H1 (cell line): Measurements from ENCODE around the gene CDKL1. TPM values are rescaled to one million over a fixed set of nuclear protein-coding genes. Genes with fewer than 3 reads are reported as not detected.

Experiments
- CTCF ChIA-PET: fragments of 300-600 bp; sonication (Branson Sonifier 250); formaldehyde crosslinking; loops from one replicate; lab custom pipeline; 2021; ENCODE audit not compliant: partially characterized antibody; lab: Charles Lee
- POLR2A ChIA-PET: fragments of 300-600 bp; sonication (Branson Sonifier 250); formaldehyde crosslinking; loops from one replicate; lab custom pipeline; 2021; ENCODE audit warnings: inconsistent platforms; ENCODE audit not compliant: partially characterized antibody; lab: Charles Lee
- DNase-seq, 2 experiments: peaks; one replicate each; pipeline versions ENCODE4 v3.0.0 to v3.0.0-alpha.2; 2010 to 2022; ENCODE audit warnings: low spot score in 2 of 2, low read depth in 1 of 2, mixed read lengths in 1 of 2
- FAIRE-seq: peaks from 2 replicates; lab custom pipeline; 2011; peaks lifted over from hg19 to GRCh38; lab: Jason Lieb, UNC
- H2AFZ ChIP-seq: 2 replicates; pipeline ENCODE4 v1.8.1; 2012; ENCODE audit warnings: low read length, inconsistent platforms
- H2AK5ac ChIP-seq: 2 replicates; pipeline ENCODE4 v1.6.1; 2013; ENCODE audit warnings: low read depth, low read length
- H2BK120ac ChIP-seq: replicated peaks from 2 replicates; pipeline ENCODE3; 2013; ENCODE audit warnings: low read depth, low read length, inconsistent platforms
- H2BK12ac ChIP-seq: 2 replicates; pipeline ENCODE4 v1.6.1; 2013; ENCODE audit warnings: low read depth, low read length
- H2BK15ac ChIP-seq: 2 replicates; pipeline ENCODE4 v1.6.1; 2013; ENCODE audit warnings: low read length
- H2BK20ac ChIP-seq: 2 replicates; pipeline ENCODE4 v1.6.1; 2013; ENCODE audit warnings: low read length
- H2BK5ac ChIP-seq: 2 replicates; pipeline ENCODE4 v1.6.1; 2013; ENCODE audit warnings: low read depth, low read length
- H3K14ac ChIP-seq: 2 replicates; pipeline ENCODE4 v1.6.1; 2013; ENCODE audit warnings: inconsistent platforms; ENCODE audit not compliant: insufficient read length
- H3K18ac ChIP-seq: 2 replicates; pipeline ENCODE4 v1.6.1; 2013; ENCODE audit warnings: low read length; ENCODE audit errors: extremely low read depth
- H3K23ac ChIP-seq: 2 replicates; pipeline ENCODE4 v1.6.1; 2013; ENCODE audit warnings: inconsistent platforms; ENCODE audit not compliant: insufficient read length
- H3K23me2 ChIP-seq: 2 replicates; pipeline ENCODE4 v1.6.1; 2013; ENCODE audit warnings: low read depth, low read length
- H3K27ac ChIP-seq: 2 replicates; pipeline ENCODE4 v1.6.1; 2011; ENCODE audit warnings: low read depth, low read length, inconsistent platforms
- H3K27me3 ChIP-seq, 4 experiments: replicated peaks in 1 of 4; 1 replicate in 1 of 4; 2 replicates in 3 of 4; pipeline versions ENCODE4 v1.6.1 to v1.8.1; 2011 to 2013; ENCODE audit warnings: low read length in 3 of 4, mild to moderate bottlenecking in 3 of 4, inconsistent platforms in 2 of 4, mixed read lengths in 2 of 4, moderate library complexity in 1 of 4; ENCODE audit not compliant: control insufficient read depth in 3 of 4, insufficient read depth in 3 of 4; ENCODE audit errors: extremely low read depth in 1 of 4
- H3K36me3 ChIP-seq, 4 experiments: 2 replicates each; pipeline versions ENCODE4 v1.6.1 to v1.8.1; 2011 to 2013; ENCODE audit warnings: mild to moderate bottlenecking in 4 of 4, low read length in 3 of 4, moderate library complexity in 2 of 4, control low read depth in 1 of 4, inconsistent platforms in 1 of 4; ENCODE audit not compliant: insufficient read depth in 4 of 4, control insufficient read depth in 2 of 4
- H3K4ac ChIP-seq: replicated peaks from 2 replicates; pipeline ENCODE3; 2013; ENCODE audit warnings: low read length, low read depth, mixed read lengths, inconsistent platforms; ENCODE audit not compliant: insufficient read length
- H3K4me1 ChIP-seq, 4 experiments: replicated peaks in 1 of 4; 1 replicate in 1 of 4; 2 replicates in 3 of 4; pipeline versions ENCODE4 v1.6.1 to v1.8.1; 2011 to 2013; ENCODE audit warnings: low read length in 3 of 4, inconsistent platforms in 2 of 4, mixed read lengths in 1 of 4; ENCODE audit not compliant: insufficient read depth in 4 of 4, control insufficient read depth in 3 of 4
- H3K4me2 ChIP-seq, 2 experiments: 2 replicates each; pipeline versions ENCODE4 v1.6.1 to v1.8.1; 2011 to 2013; ENCODE audit warnings: low read depth in 2 of 2, low read length in 2 of 2, control low read depth in 1 of 2, inconsistent platforms in 1 of 2, mild to moderate bottlenecking in 1 of 2; ENCODE audit not compliant: insufficient read depth in 1 of 2
- H3K4me3 ChIP-seq, 4 experiments: fragments of 200-600, 300-600 bp in 1 of 4; sonication (generic), shearing (Covaris generic), sonication (Bioruptor Twin) in 1 of 4; 2 replicates each; pipeline versions ENCODE4 v1.5.1 to v1.8.1; 2011 to 2016; ENCODE audit warnings: low read length in 4 of 4, low read depth in 3 of 4, control low read depth in 2 of 4, inconsistent platforms in 2 of 4, mild to moderate bottlenecking in 2 of 4, mixed read lengths in 1 of 4, moderate library complexity in 1 of 4; ENCODE audit not compliant: insufficient read depth in 2 of 4; ENCODE audit errors: extremely low read depth in 1 of 4
- H3K56ac ChIP-seq: replicated peaks from 2 replicates; pipeline ENCODE3; 2013; ENCODE audit warnings: low read depth, mild to moderate bottlenecking, mixed read lengths, low read length, inconsistent platforms; ENCODE audit not compliant: insufficient read length
- H3K79me1 ChIP-seq: 2 replicates; pipeline ENCODE4 v1.6.1; 2013; ENCODE audit warnings: low read depth, low read length, control low read depth
- H3K79me2 ChIP-seq, 2 experiments: 2 replicates each; pipeline versions ENCODE4 v1.6.1 to v1.8.1; 2012 to 2013; ENCODE audit warnings: low read length in 2 of 2, mild to moderate bottlenecking in 2 of 2, inconsistent platforms in 1 of 2; ENCODE audit not compliant: insufficient read depth in 2 of 2, control insufficient read depth in 1 of 2
- H3K9ac ChIP-seq, 4 experiments: replicated peaks in 1 of 4; 1 replicate in 1 of 4; 2 replicates in 3 of 4; pipeline versions ENCODE4 v1.6.1 to v1.8.1; 2011 to 2013; ENCODE audit warnings: low read depth in 3 of 4, low read length in 3 of 4, control low read depth in 2 of 4, mild to moderate bottlenecking in 2 of 4, moderate library complexity in 2 of 4, inconsistent platforms in 1 of 4; ENCODE audit errors: extremely low read depth in 1 of 4
- H3K9me3 ChIP-seq, 2 experiments: 2 replicates each; pipeline versions ENCODE4 v1.6.1 to v1.8.1; 2012 to 2013; ENCODE audit warnings: mild to moderate bottlenecking in 2 of 2, moderate library complexity in 2 of 2, control low read depth in 1 of 2, inconsistent platforms in 1 of 2, low read depth in 1 of 2, low read length in 1 of 2, mixed read lengths in 1 of 2; ENCODE audit not compliant: insufficient read depth in 2 of 2
- H4K20me1 ChIP-seq, 2 experiments: replicated peaks in 1 of 2; 2 replicates each; pipeline versions ENCODE3 to v1.8.1; 2011 to 2013; ENCODE audit warnings: inconsistent platforms in 2 of 2, low read length in 2 of 2, mild to moderate bottlenecking in 1 of 2; ENCODE audit not compliant: insufficient read depth in 2 of 2, control insufficient read depth in 1 of 2
- H4K5ac ChIP-seq: 2 replicates; pipeline ENCODE4 v1.6.1; 2013; ENCODE audit warnings: low read length, low read depth, mixed read lengths, inconsistent platforms; ENCODE audit not compliant: insufficient read length
- H4K8ac ChIP-seq: 2 replicates; pipeline ENCODE4 v1.8.0; 2013; ENCODE audit warnings: mild to moderate bottlenecking, moderate library complexity, low read length, inconsistent platforms; ENCODE audit not compliant: insufficient read depth; ENCODE audit errors: extremely low read depth
- H4K91ac ChIP-seq: replicated peaks from 2 replicates; pipeline ENCODE3; 2013; ENCODE audit warnings: low read length, mixed read lengths, inconsistent platforms; ENCODE audit not compliant: insufficient read length
- ATF2 ChIP-seq: IDR thresholded peaks from 2 replicates; pipeline ENCODE4 v1.6.1; 2012; ENCODE audit warnings: low read length, inconsistent platforms
- BCL11A ChIP-seq, 2 experiments: IDR thresholded peaks; one replicate each; pipeline ENCODE4 v1.6.1; 2011; ENCODE audit warnings: low read depth in 2 of 2, low read length in 2 of 2, mild to moderate bottlenecking in 2 of 2
- CBX8 ChIP-seq: fragments of 300-800, 300-1000 bp; sonication (generic); IDR thresholded peaks from 2 replicates; pipeline ENCODE4 v1.7.1; 2016; ENCODE audit warnings: low read depth, low read length, borderline replicate concordance
- FOSL1 ChIP-seq: IDR thresholded peaks from 2 replicates; pipeline ENCODE4 v1.6.1; 2011; ENCODE audit warnings: mild to moderate bottlenecking, low read depth, low read length, moderate library complexity; ENCODE audit not compliant: insufficient read depth
- NANOG ChIP-seq: IDR thresholded peaks from 2 replicates; pipeline ENCODE4 v1.6.1; 2011; ENCODE audit warnings: low read length, low read depth, mild to moderate bottlenecking, inconsistent platforms; ENCODE audit not compliant: insufficient read depth, poor library complexity, severe bottlenecking
- NRF1 ChIP-seq: IDR thresholded peaks from 2 replicates; pipeline ENCODE4 v1.6.1; 2011; ENCODE audit warnings: mild to moderate bottlenecking, low read depth, low read length, improper control_type of control experiment
- RAD21 ChIP-seq, 2 experiments: IDR thresholded peaks in 1 of 2; conservative IDR thresholded peaks in 1 of 2; 2 replicates each; pipeline ENCODE4 v1.6.1; 2011; ENCODE audit warnings: low read depth in 2 of 2, low read length in 2 of 2, improper control_type of control experiment in 1 of 2, inconsistent platforms in 1 of 2, mild to moderate bottlenecking in 1 of 2, moderate library complexity in 1 of 2
- RNF2 ChIP-seq: fragments of 200-900, 300-1000 bp; sonication (generic); IDR thresholded peaks from 2 replicates; pipeline ENCODE4 v1.7.1; 2016; ENCODE audit warnings: borderline replicate concordance, low read depth, mild to moderate bottlenecking, antibody characterized with exemption, low read length; ENCODE audit not compliant: poor library complexity, severe bottlenecking; ENCODE audit errors: missing control alignments
- SIRT6 ChIP-seq: IDR thresholded peaks from one replicate; pipeline ENCODE4 v1.7.1; 2012; ENCODE audit warnings: low read length, inconsistent platforms
- SP1 ChIP-seq: IDR thresholded peaks from 2 replicates; pipeline ENCODE4 v1.6.1; 2011; ENCODE audit warnings: low read depth, low read length
- SP2 ChIP-seq: IDR thresholded peaks from 2 replicates; pipeline ENCODE4 v1.6.1; 2012; ENCODE audit warnings: mild to moderate bottlenecking, low read length, inconsistent platforms
- ZNF274 ChIP-seq: IDR thresholded peaks from 2 replicates; pipeline ENCODE4 v1.7.0; 2012; ENCODE audit warnings: low read length, borderline replicate concordance; ENCODE audit errors: extremely low read depth
- WGBS, 2 experiments: shearing (Covaris generic) in 1 of 2; methylation state at CpG; one replicate each; pipeline versions ENCODE4 v1.1.6 to v1.1.7; 2013 to 2015; ENCODE audit warnings: low lambda C conversion rate in 2 of 2, mixed read lengths in 2 of 2, inconsistent platforms in 1 of 2, low coverage in 1 of 2, missing lambda C conversion rate in 1 of 2; ENCODE audit not compliant: insufficient replicate concordance in 2 of 2, insufficient coverage in 1 of 2, insufficient read length in 1 of 2; ENCODE audit errors: extremely low coverage in 1 of 2, missing lambda C conversion rate in 1 of 2; 5-methylcytosine and 5-hydroxymethylcytosine counted together
- polyA plus RNA-seq, 7 experiments: library from polyadenylated mRNA; depleted of rRNA in 3 of 7; stranded (reverse) in 5 of 7; unstranded in 2 of 7; fragments of >200 nt in 5 of 7; fragments of 200-250 nt in 2 of 7; gene quantifications; 1 replicate in 5 of 7; 2 replicates in 1 of 7; 4 replicates in 1 of 7; pipeline versions ENCODE4 v1.2.1 to v1.2.3, GENCODE V29; 2011 to 2013; ENCODE audit warnings: missing spikeins in 2 of 7, mixed read lengths in 2 of 7
- total RNA-seq: library from RNA; stranded (reverse); fragmentation: NEBNext Ultra II Directional; extraction: Animal tissue kit (Norgen Biotek cat#: 25700); gene quantifications from 2 replicates; pipeline ENCODE4 v1.2.1, GENCODE V29; 2021

Gene CDKL1
- total and polyA plus RNA-seq, 2 of the 8 experiments (the other 6 are each of a cell fraction or from before 2014, with no cell fraction given), result 1.2 to 2.2 TPM

- ChIA-PET POLR2A (no interaction called here), CTCF (interaction anchor here (0.9 to 1.5 kb wide), 3 partner anchors 9 to 37 kb away, joined by 3 to 7 read pairs (median 4); no protein-coding TSS in a partner anchor)
- H2BK5ac ChIP-seq, result no peak overlapping the region
- H3K36me3 ChIP-seq, result no peaks in the 10 kb centered on the region
- H2BK15ac ChIP-seq, result no peak overlapping the region
- H4K8ac ChIP-seq, result no peak overlapping the region
- no peaks in the 10 kb centered on the region; the same call in 1 of the 2 replicates for H3K23me2 ChIP-seq
- H3K9me3 ChIP-seq, result peaks cover 0 to 1% of the 10 kb centered on the region in 2 experiments; a peak in 1 of 4 replicates
- peaks cover 0 to 10% (median 1%) of the 10 kb centered on the region in 4 experiments; a peak in 3 of 7 replicates for H3K4me1 ChIP-seq
- H2BK120ac ChIP-seq, result no peak overlapping the region
- H3K18ac ChIP-seq, result no peak overlapping the region
- H4K20me1 ChIP-seq, result no peaks in the 10 kb centered on the region
- H4K91ac ChIP-seq, result no peak overlapping the region
- H3K14ac ChIP-seq, result no peak overlapping the region
- WGBS, 2 experiments, result 89% methylated on average over 6 of the region's 6 CpGs; no CpG with 5 or more reads in 1 of the 2 experiments
- no peak overlapping the region for H3K9ac ChIP-seq
- H3K79me1 ChIP-seq, result no peaks in the 10 kb centered on the region
- H3K79me2 ChIP-seq, result no peaks in the 10 kb centered on the region
- DNase-seq (no peak), FAIRE-seq (no peak)
- no peaks in the 10 kb centered on the region for H3K27me3 ChIP-seq
- no peak overlapping the region for H3K23ac ChIP-seq
- no peak overlapping the region for H2BK20ac ChIP-seq
- no peak overlapping the region for H3K4me3 ChIP-seq
- H2AK5ac ChIP-seq, result no peak overlapping the region
- no peak overlapping the region for H4K5ac ChIP-seq
- H2BK12ac ChIP-seq, result no peak overlapping the region
- H2AFZ ChIP-seq, result no peak overlapping the region
- H3K27ac ChIP-seq, result no peak overlapping the region
- no peak overlapping the region for H3K4me2 ChIP-seq
- no peak overlapping the region for H3K56ac ChIP-seq
- no peak overlapping the region for H3K4ac ChIP-seq
- TF ChIP-seq SIRT6, result no peak
- TF ChIP-seq ATF2, result no peak
- TF ChIP-seq RAD21 (IDR thresholded peaks at IDR 0.05 in 1 of 2, conservative IDR thresholded peaks at IDR 0.05 in 1 of 2; ENCODE audit: low read depth in 2 of 2, low read length in 2 of 2), result no peak
- no peak for TF ChIP-seq ZNF274
- TF ChIP-seq NANOG, result no peak
- TF ChIP-seq BCL11A (IDR thresholded peaks at IDR 0.05; ENCODE audit: low read depth in 2 of 2, low read length in 2 of 2), result no peak
- no peak for TF ChIP-seq CBX8
- TF ChIP-seq RNF2, result no peak
- no peak for TF ChIP-seq SP1
- TF ChIP-seq NRF1, result no peak
- no peak for TF ChIP-seq SP2
- no peak for TF ChIP-seq FOSL1
These were observed 39.6 kb downstream of the CDKL1 start for GRCh38 chr14:50357124-50357523.
